IMR-90 (cell line): Measurements from ENCODE around the gene SCN8A. TPM values are rescaled to one million over a fixed set of nuclear protein-coding genes. Genes with fewer than 3 reads are reported as not detected.
A peak's percentile ranks its signal among the peaks of the same experiment; 100 is the strongest.

Experiments used
- ATAC-seq: fragments of 200-7000 bp; cut with Tn5 transposase; 2 replicates; pipeline ENCODE4 v1.9.1; 2020; ENCODE audit warnings: low read depth, mild to moderate bottlenecking, moderate library complexity
- BruUV-seq: library from RNA; stranded (reverse); fragments of 400-500 nt; replicated peaks from 2 replicates; lab custom pipeline; 2021; lab: Mats Ljungman, UMichigan
- CTCF ChIA-PET: fragments of 300-600 bp; formaldehyde crosslinking; extraction: SDS; loops from one replicate; lab custom pipeline; 2021; ENCODE audit warnings: antibody characterized with exemption; lab: Yijun Ruan, JAX
- POLR2A ChIA-PET: fragments of 300-600 bp; sonication (Branson Sonifier 250); formaldehyde crosslinking; loops from one replicate; lab custom pipeline; 2022; ENCODE audit warnings: antibody characterized with exemption; ENCODE audit not compliant: unreplicated experiment; lab: Charles Lee
- DNase-seq: peaks from one replicate; pipeline ENCODE4 v3.0.0; 2013
- H2AFZ ChIP-seq: replicated peaks from 2 replicates; pipeline ENCODE3; 2013; ENCODE audit warnings: low read length, mild to moderate bottlenecking; ENCODE audit not compliant: poor library complexity
- H2AK5ac ChIP-seq: 2 replicates; pipeline ENCODE4 v1.6.1; 2013; ENCODE audit warnings: low read depth, low read length, inconsistent platforms
- H2AK9ac ChIP-seq: replicated peaks from 2 replicates; pipeline ENCODE3; 2013; ENCODE audit warnings: mild to moderate bottlenecking, low read depth, low read length, moderate library complexity; ENCODE audit not compliant: poor library complexity
- H2BK120ac ChIP-seq: 2 replicates; pipeline ENCODE4 v1.6.1; 2013; ENCODE audit warnings: low read depth, low read length, inconsistent platforms
- H2BK15ac ChIP-seq: 3 replicates; pipeline ENCODE4 v1.6.1; 2013; ENCODE audit warnings: low read depth, low read length, inconsistent platforms
- H2BK20ac ChIP-seq: 2 replicates; pipeline ENCODE4 v1.6.1; 2013; ENCODE audit warnings: low read depth, mild to moderate bottlenecking, inconsistent platforms, low read length, moderate library complexity
- H2BK5ac ChIP-seq: 2 replicates; pipeline ENCODE4 v1.6.1; 2013; ENCODE audit warnings: mild to moderate bottlenecking, low read depth, low read length, inconsistent platforms; ENCODE audit not compliant: poor library complexity, severe bottlenecking
- H3K14ac ChIP-seq: replicated peaks from 2 replicates; pipeline ENCODE4 v1.6.1; 2013; ENCODE audit warnings: low read depth, low read length, inconsistent platforms
- H3K18ac ChIP-seq: 2 replicates; pipeline ENCODE4 v1.6.1; 2013; ENCODE audit warnings: low read depth, low read length, control low read depth
- H3K23ac ChIP-seq: 2 replicates; pipeline ENCODE4 v1.6.1; 2013; ENCODE audit warnings: low read depth, low read length, inconsistent platforms
- H3K27ac ChIP-seq: 2 replicates; pipeline ENCODE4 v1.5.1; 2013; ENCODE audit warnings: mild to moderate bottlenecking, control low read depth, low read length; ENCODE audit not compliant: insufficient read depth
- H3K27me3 ChIP-seq: 2 replicates; pipeline ENCODE4 v1.6.1; 2013; ENCODE audit warnings: low read length; ENCODE audit not compliant: control insufficient read depth, insufficient read depth
- H3K36me3 ChIP-seq: 2 replicates; pipeline ENCODE4 v1.6.1; 2013; ENCODE audit warnings: low read length, mixed read lengths; ENCODE audit not compliant: control insufficient read depth, insufficient read depth
- H3K4ac ChIP-seq: 2 replicates; pipeline ENCODE4 v1.6.1; 2013; ENCODE audit warnings: low read depth, low read length, inconsistent platforms
- H3K4me1 ChIP-seq: 2 replicates; pipeline ENCODE4 v1.6.1; 2013; ENCODE audit warnings: low read length, mixed read lengths; ENCODE audit not compliant: control insufficient read depth, insufficient read depth
- H3K4me2 ChIP-seq: 2 replicates; pipeline ENCODE4 v1.6.1; 2013; ENCODE audit warnings: low read depth, mild to moderate bottlenecking, control low read depth, low read length, moderate library complexity
- H3K4me3 ChIP-seq: 2 replicates; pipeline ENCODE4 v1.5.1; 2013; ENCODE audit warnings: low read depth, mild to moderate bottlenecking, control low read depth, low read length, moderate library complexity; ENCODE audit not compliant: insufficient read depth
- H3K56ac ChIP-seq: 2 replicates; pipeline ENCODE4 v1.6.1; 2013; ENCODE audit warnings: low read length, inconsistent platforms; ENCODE audit not compliant: insufficient read depth; ENCODE audit errors: extremely low read depth
- H3K79me1 ChIP-seq, 2 experiments: 2 replicates each; pipeline ENCODE4 v1.6.1; 2013; ENCODE audit warnings: low read length in 2 of 2, inconsistent platforms in 1 of 2, low read depth in 1 of 2
- H3K9ac ChIP-seq: 2 replicates; pipeline ENCODE4 v1.6.1; 2013; ENCODE audit warnings: low read depth, low read length, control low read depth
- H3K9me1 ChIP-seq: 2 replicates; pipeline ENCODE4 v1.6.1; 2013; ENCODE audit warnings: low read length, inconsistent platforms; ENCODE audit not compliant: insufficient read depth
- H3K9me3 ChIP-seq: 2 replicates; pipeline ENCODE4 v1.6.1; 2013; ENCODE audit warnings: low read length; ENCODE audit not compliant: control insufficient read depth, insufficient read depth
- H4K20me1 ChIP-seq: 2 replicates; pipeline ENCODE4 v1.6.1; 2013; ENCODE audit warnings: low read length, inconsistent platforms; ENCODE audit not compliant: insufficient read depth
- H4K5ac ChIP-seq: 2 replicates; pipeline ENCODE4 v1.6.1; 2013; ENCODE audit warnings: mild to moderate bottlenecking, low read depth, low read length, control low read depth
- H4K8ac ChIP-seq, 2 experiments: 2 replicates each; pipeline ENCODE4 v1.6.1; 2013; ENCODE audit warnings: low read depth in 2 of 2, low read length in 2 of 2, control low read depth in 1 of 2, inconsistent platforms in 1 of 2
- H4K91ac ChIP-seq: 2 replicates; pipeline ENCODE4 v1.6.1; 2013; ENCODE audit warnings: low read depth, low read length, inconsistent platforms; ENCODE audit not compliant: insufficient read depth
- BHLHE40 ChIP-seq: fragments of 150-350 bp; IDR thresholded peaks from 2 replicates; pipeline ENCODE4 v1.6.1; 2016; ENCODE audit warnings: mild to moderate bottlenecking, low read depth, low read length
- CEBPB ChIP-seq: IDR thresholded peaks from 2 replicates; pipeline ENCODE4 v1.6.1; 2012; ENCODE audit warnings: low read depth, low read length, improper control_type of control experiment
- CHD1 ChIP-seq: IDR thresholded peaks from 2 replicates; pipeline ENCODE4 v1.6.1; 2012; ENCODE audit warnings: low read depth, low read length, improper control_type of control experiment
- FOS ChIP-seq: fragments of 150-350 bp; IDR thresholded peaks from 2 replicates; pipeline ENCODE4 v1.6.1; 2016; ENCODE audit warnings: low read depth, low read length
- MAFK ChIP-seq: IDR thresholded peaks from 2 replicates; pipeline ENCODE4 v1.6.1; 2012; ENCODE audit warnings: low read depth, low read length, improper control_type of control experiment
- MAZ ChIP-seq: IDR thresholded peaks from 2 replicates; pipeline ENCODE4 v1.6.1; 2012; ENCODE audit warnings: low read depth, mild to moderate bottlenecking, low read length, improper control_type of control experiment, moderate library complexity, borderline replicate concordance
- MXI1 ChIP-seq: IDR thresholded peaks from 2 replicates; pipeline ENCODE4 v1.6.1; 2012; ENCODE audit warnings: low read depth, mild to moderate bottlenecking, low read length, moderate library complexity, borderline replicate concordance
- POLR2A ChIP-seq: IDR thresholded peaks from 2 replicates; pipeline ENCODE4 v1.6.1; 2012; ENCODE audit warnings: mild to moderate bottlenecking, low read depth, low read length
- RAD21 ChIP-seq: IDR thresholded peaks from 2 replicates; pipeline ENCODE4 v1.6.1; 2012; ENCODE audit warnings: low read length, improper control_type of control experiment
- RCOR1 ChIP-seq: IDR thresholded peaks from 2 replicates; pipeline ENCODE4 v1.6.1; 2012; ENCODE audit warnings: mild to moderate bottlenecking, low read length, improper control_type of control experiment; ENCODE audit not compliant: insufficient replicate concordance
- RFX5 ChIP-seq: IDR thresholded peaks from 2 replicates; pipeline ENCODE4 v1.8.0; 2012; ENCODE audit warnings: low read depth, mild to moderate bottlenecking, low read length, moderate library complexity
- SMC3 ChIP-seq: fragments of 150-350 bp; IDR thresholded peaks from 2 replicates; pipeline ENCODE4 v1.6.1; 2016; ENCODE audit warnings: low read depth, mild to moderate bottlenecking, antibody characterized with exemption, low read length, moderate library complexity
- USF2 ChIP-seq: fragments of 150-350 bp; IDR thresholded peaks from 2 replicates; pipeline ENCODE4 v1.6.1; 2017; ENCODE audit warnings: mild to moderate bottlenecking, antibody characterized with exemption, low read length, low read depth
- WGBS, 2 experiments: methylation state at CpG; one replicate each; pipeline versions ENCODE4 v1.1.5 to v1.1.7; 2013; ENCODE audit warnings: missing lambda C conversion rate in 2 of 2; ENCODE audit not compliant: insufficient read length in 1 of 2; ENCODE audit errors: extremely low coverage in 2 of 2; 5-methylcytosine and 5-hydroxymethylcytosine counted together
- dilution Hi-C: fragments of 300-500 bp; cut with HindIII; formaldehyde crosslinking; loops from one replicate; pipeline ENCODE4 v1.14.3; 2018; ENCODE audit warnings: low sequenced_read_pairs; ENCODE audit not compliant: unreplicated experiment
- in situ Hi-C: fragments of 300-500 bp; cut with MboI; formaldehyde crosslinking; loops from 3 replicates; pipeline ENCODE4 v1.14.3; 2019; ENCODE audit warnings: low sequenced_read_pairs, inconsistent platforms, mixed read lengths
- intact Hi-C: fragments of 100-400 bp; cut with micrococcal nuclease; formaldehyde crosslinking; loops from 2 replicates; pipeline ENCODE4 v1.10.0; 2022
- polyA plus RNA-seq, 3 experiments: library from polyadenylated mRNA; depleted of rRNA; stranded (reverse); fragments of >200 nt; gene quantifications; 2 replicates each; pipeline ENCODE4 v1.2.3, GENCODE V29; 2012; ENCODE audit warnings: low replicate concordance in 1 of 3
- total RNA-seq: library from RNA; depleted of rRNA; stranded (reverse); fragments of >200 nt; gene quantifications from 2 replicates; pipeline ENCODE4 v1.2.3, GENCODE V29; 2012
- TF ChIP-seq, protein P1 (sequence below): fragments of 150-350 bp; IDR thresholded peaks from 2 replicates; pipeline ENCODE4 v1.6.1; 2016; ENCODE audit warnings: low read depth, mild to moderate bottlenecking, low read length, moderate library complexity, borderline replicate concordance

The SCN8A gene
- total and polyA plus RNA-seq, 2 of the 4 experiments (the other 2 are of a cell fraction), result 6.9 to 19.7 TPM

- dilution Hi-C loops, result no loop called here
- CTCF ChIA-PET, result interaction anchor here (0.6 to 2.5 kb wide), 10 partner anchors 8 to 463 kb away, joined by 3 to 12 read pairs (median 4); no protein-coding TSS in a partner anchor
- H3K56ac ChIP-seq, result no peak overlapping the region
- no peak overlapping the region for H4K91ac ChIP-seq
- H3K4me1 ChIP-seq, result peaks cover 3% of the 10 kb centered on the region; the same call in 1 of the 2 replicates
- no peaks in the 10 kb centered on the region for H4K20me1 ChIP-seq
- no peak overlapping the region for H4K8ac ChIP-seq
- H3K9me3 ChIP-seq, result no peaks in the 10 kb centered on the region
- H2AK5ac ChIP-seq, result no peak overlapping the region
- peak; percentile 33; the same call in 1 of the 2 replicates for ATAC-seq
- H2BK5ac ChIP-seq, result no peak overlapping the region
- no TSS peak for BruUV-seq
- H3K79me1 ChIP-seq, result no peaks in the 10 kb centered on the region
- no peaks in the 10 kb centered on the region; the same call in 1 of the 2 replicates for H3K27me3 ChIP-seq
- in situ Hi-C loops, result loop anchor here (5.0 kb wide), 1 partner anchor 402 kb away; the partner anchor contains the start of gene SLC4A8
- H3K18ac ChIP-seq, result no peak overlapping the region
- no peak overlapping the region for H2BK120ac ChIP-seq
- H2AFZ ChIP-seq, result no peak overlapping the region
- POLR2A ChIA-PET, result no interaction called here
- no peak overlapping the region for H3K27ac ChIP-seq
- no peak overlapping the region for H3K14ac ChIP-seq
- peak; percentile 73 for DNase-seq
- 0 out of 2 replicates have a peak, but pooled peaks cover 4% of the 10 kb centered on the region for H3K9me1 ChIP-seq
- no peak overlapping the region for H3K23ac ChIP-seq
- no peak overlapping the region for H2BK20ac ChIP-seq
- no peak overlapping the region for H3K9ac ChIP-seq
- H2BK15ac ChIP-seq, result no peak overlapping the region
- intact Hi-C loops, result loop anchor here (1.0 to 5.0 kb wide), 2 partner anchors 158 to 403 kb away; no protein-coding TSS in a partner anchor
- no peak overlapping the region for H3K4me2 ChIP-seq
- H4K5ac ChIP-seq, result no peak overlapping the region
- no peak overlapping the region for H3K4ac ChIP-seq
- 34% methylated on average over 4 of the region's 6 CpGs; no CpG with 5 or more reads in 1 of the 2 experiments for WGBS, 2 experiments
- no peak overlapping the region for H3K4me3 ChIP-seq
- H3K36me3 ChIP-seq, result no peaks in the 10 kb centered on the region
- H2AK9ac ChIP-seq, result no peak overlapping the region
- TF ChIP-seq, protein P1, sequence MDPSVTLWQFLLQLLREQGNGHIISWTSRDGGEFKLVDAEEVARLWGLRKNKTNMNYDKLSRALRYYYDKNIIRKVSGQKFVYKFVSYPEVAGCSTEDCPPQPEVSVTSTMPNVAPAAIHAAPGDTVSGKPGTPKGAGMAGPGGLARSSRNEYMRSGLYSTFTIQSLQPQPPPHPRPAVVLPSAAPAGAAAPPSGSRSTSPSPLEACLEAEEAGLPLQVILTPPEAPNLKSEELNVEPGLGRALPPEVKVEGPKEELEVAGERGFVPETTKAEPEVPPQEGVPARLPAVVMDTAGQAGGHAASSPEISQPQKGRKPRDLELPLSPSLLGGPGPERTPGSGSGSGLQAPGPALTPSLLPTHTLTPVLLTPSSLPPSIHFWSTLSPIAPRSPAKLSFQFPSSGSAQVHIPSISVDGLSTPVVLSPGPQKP, result no peak
- TF ChIP-seq CEBPB, result no peak
- TF ChIP-seq MAFK, result no peak
- TF ChIP-seq RAD21, result peak; percentile 83
- TF ChIP-seq MAZ, result no peak
- no peak for TF ChIP-seq FOS
- TF ChIP-seq CHD1, result no peak
- TF ChIP-seq RFX5, result no peak
- no peak for TF ChIP-seq BHLHE40
- no peak for TF ChIP-seq POLR2A
- no peak for TF ChIP-seq USF2
- no peak for TF ChIP-seq MXI1
- no peak for TF ChIP-seq RCOR1
- TF ChIP-seq SMC3, result peak; percentile 56; the same call in 1 of the 2 replicates
These were observed 233.0 kb downstream of the SCN8A start for GRCh38 chr12:51823875-51824565.
